ENCODE results near the gene ISX.

Gene ISX

GRCh38 chr22:35114131-35114980 lies 48.4 kb downstream of the ISX start:
- in situ Hi-C loops (cut with MboI; ENCODE audit: low pct_unique_long_range_greater_than_20kb, low sequenced_read_pairs, unreplicated experiment), result no loop called here
- TF ChIP-seq CTCF (IDR thresholded peaks at IDR 0.05; ENCODE audit: extremely low read depth, insufficient read depth, missing control alignments), result no peak
- DNase-seq (ENCODE audit: low spot score), result no peak

GRCh38 chr22:35115515-35115914 lies 49.6 kb downstream of the ISX start:
- DNase-seq (ENCODE audit: low spot score), result no peak
- in situ Hi-C loops (cut with MboI; ENCODE audit: low pct_unique_long_range_greater_than_20kb, low sequenced_read_pairs, unreplicated experiment), result no loop called here
- no peak for TF ChIP-seq CTCF (IDR thresholded peaks at IDR 0.05; ENCODE audit: extremely low read depth, insufficient read depth, missing control alignments)

DNA sequence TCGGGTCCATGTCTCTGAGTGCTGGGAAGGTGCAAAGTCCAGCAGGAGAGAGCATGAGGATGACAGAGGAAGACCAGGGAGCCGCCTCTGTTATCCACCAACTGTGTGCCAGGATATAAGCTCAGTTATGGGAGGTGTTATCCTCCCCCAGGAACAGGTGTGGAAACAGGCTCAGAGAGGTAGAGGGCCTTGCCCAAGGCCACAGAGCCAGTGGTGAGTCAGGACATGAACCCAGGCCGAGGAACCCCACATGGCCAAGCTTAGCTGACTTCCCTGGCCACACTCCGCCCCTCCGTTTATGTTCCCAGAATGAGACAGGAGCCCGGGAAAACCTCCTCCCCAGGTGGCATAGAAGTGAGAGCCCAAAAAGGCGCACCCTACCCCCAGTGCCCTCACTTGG lies 50.3 kb downstream of the ISX start:
- in situ Hi-C loops (cut with MboI; ENCODE audit: low pct_unique_long_range_greater_than_20kb, low sequenced_read_pairs, unreplicated experiment), result no loop called here
- no peak for TF ChIP-seq CTCF (IDR thresholded peaks at IDR 0.05; ENCODE audit: extremely low read depth, insufficient read depth, missing control alignments)
- DNase-seq (ENCODE audit: low spot score), result no peak

- DNase-seq (ENCODE audit: low spot score), result no peak
- TF ChIP-seq CTCF (IDR thresholded peaks at IDR 0.05; ENCODE audit: extremely low read depth, insufficient read depth, missing control alignments), result no peak
- in situ Hi-C loops (cut with MboI; ENCODE audit: low pct_unique_long_range_greater_than_20kb, low sequenced_read_pairs, unreplicated experiment), result no loop called here
These were observed 50.9 kb downstream of the ISX start for GRCh38 chr22:35116817-35117216.

DNA sequence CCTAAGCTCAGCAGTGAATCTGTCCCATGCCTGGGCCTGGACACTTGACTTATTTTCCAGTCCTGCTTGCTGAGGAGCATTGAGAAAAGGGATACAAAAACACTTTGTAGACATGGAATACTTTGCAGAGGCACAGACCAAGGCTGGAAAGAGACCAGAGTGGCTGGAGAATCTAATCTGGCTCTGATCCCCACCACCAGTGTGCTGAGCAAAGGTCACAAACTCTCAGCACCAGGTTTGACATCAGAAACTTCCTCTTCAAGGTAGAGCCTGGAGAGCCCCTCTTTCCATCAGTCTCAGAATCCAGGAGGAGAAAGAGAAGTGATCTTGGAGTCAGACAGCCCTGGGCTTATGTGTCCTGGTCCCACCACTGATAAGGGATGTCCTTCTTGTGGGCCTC lies 53.5 kb downstream of the ISX start:
- in situ Hi-C loops (cut with MboI; ENCODE audit: low pct_unique_long_range_greater_than_20kb, low sequenced_read_pairs, unreplicated experiment), result no loop called here
- no peak for TF ChIP-seq CTCF (IDR thresholded peaks at IDR 0.05; ENCODE audit: extremely low read depth, insufficient read depth, missing control alignments)

GRCh38 chr22:35124691-35125219 lies 58.8 kb downstream of the ISX start:
- DNase-seq (ENCODE audit: low spot score), result no peak
- in situ Hi-C loops (cut with MboI; ENCODE audit: low pct_unique_long_range_greater_than_20kb, low sequenced_read_pairs, unreplicated experiment), result loop anchor here (25.0 kb wide), 2 partner anchors 1612 to 1812 kb away; no protein-coding TSS in a partner anchor
- TF ChIP-seq CTCF (IDR thresholded peaks at IDR 0.05; ENCODE audit: extremely low read depth, insufficient read depth, missing control alignments), result no peak

More for the DNA sequence above, 53.5 kb downstream of the ISX start:
- no peak for DNase-seq (ENCODE audit: low spot score)

Measured in GM13977 (cell line).